A673 (cell line): ENCODE measurements around the gene RELT. TPM values are rescaled to one million over a fixed set of nuclear protein-coding genes. Genes with fewer than 3 reads are reported as not detected.

ENCODE experiments used
- BruUV-seq: library from RNA; stranded (reverse); fragments of 400-500 nt; replicated peaks from 2 replicates; lab custom pipeline; 2021; lab: Mats Ljungman, UMichigan
- CTCF ChIA-PET: fragments of 300-600 bp; sonication (Branson Sonifier 250); formaldehyde crosslinking; loops from one replicate; lab custom pipeline; 2022; ENCODE audit warnings: antibody characterized with exemption; lab: Charles Lee
- POLR2A ChIA-PET: fragments of 300-600 bp; sonication (Branson Sonifier 250); formaldehyde crosslinking; loops from one replicate; lab custom pipeline; 2022; ENCODE audit warnings: antibody characterized with exemption; ENCODE audit not compliant: low non-redundant PET; lab: Charles Lee
- DNase-seq: peaks from one replicate; pipeline ENCODE4 v3.0.0-alpha.2; 2015; ENCODE audit warnings: low spot score
- H3K27ac ChIP-seq: fragments of 200-600 bp; sonication (generic); 2 replicates; pipeline ENCODE4 v1.5.1; 2016; ENCODE audit warnings: mixed run types, low read depth, mild to moderate bottlenecking, mixed read lengths, antibody characterized with exemption, low read length; ENCODE audit not compliant: poor library complexity, severe bottlenecking
- H3K27me3 ChIP-seq: fragments of 200-600 bp; sonication (generic); replicated peaks from 2 replicates; pipeline ENCODE4 v1.6.1; 2017; ENCODE audit warnings: mixed run types, low read depth, mild to moderate bottlenecking, mixed read lengths, antibody characterized with exemption, low read length; ENCODE audit not compliant: insufficient read depth, poor library complexity
- H3K36me3 ChIP-seq: fragments of 200-600 bp; sonication (generic); 2 replicates; pipeline ENCODE4 v1.6.1; 2016; ENCODE audit warnings: mixed run types, mild to moderate bottlenecking, mixed read lengths, antibody characterized with exemption, low read length; ENCODE audit not compliant: insufficient read depth, poor library complexity, severe bottlenecking
- H3K4me1 ChIP-seq: fragments of 200-600 bp; sonication (generic); 2 replicates; pipeline ENCODE4 v1.6.1; 2017; ENCODE audit warnings: mixed run types, mild to moderate bottlenecking, mixed read lengths, antibody characterized with exemption, low read length; ENCODE audit not compliant: insufficient read depth, poor library complexity, severe bottlenecking
- H3K4me3 ChIP-seq: fragments of 200-600 bp; sonication (generic); 2 replicates; pipeline ENCODE4 v1.5.1; 2016; ENCODE audit warnings: low read depth, mixed run types, mild to moderate bottlenecking, mixed read lengths, low read length; ENCODE audit not compliant: poor library complexity, severe bottlenecking
- H3K9me3 ChIP-seq: fragments of 200-600 bp; sonication (generic); 2 replicates; pipeline ENCODE4 v1.6.1; 2016; ENCODE audit warnings: mixed run types, low read depth, mild to moderate bottlenecking, mixed read lengths, antibody characterized with exemption, low read length; ENCODE audit not compliant: poor library complexity, severe bottlenecking
- CTCF ChIP-seq: fragments of 300-800, 200-600 bp; sonication (generic); conservative IDR thresholded peaks from 2 replicates; pipeline ENCODE4 v1.5.1; 2017; ENCODE audit warnings: low read depth, mild to moderate bottlenecking, antibody characterized with exemption, low read length, moderate library complexity, mixed read lengths
- EZH2 ChIP-seq: fragments of 200-600 bp; sonication (generic); IDR thresholded peaks from 2 replicates; pipeline ENCODE4 v1.6.1; 2017; ENCODE audit warnings: borderline replicate concordance, low read depth, mild to moderate bottlenecking, mixed read lengths, antibody characterized with exemption, low read length; ENCODE audit not compliant: poor library complexity, severe bottlenecking
- intact Hi-C: fragments of 100-400 bp; cut with micrococcal nuclease; formaldehyde crosslinking; loops from one replicate; pipeline ENCODE4 v1.10.0; 2022; ENCODE audit not compliant: unreplicated experiment
- total RNA-seq: library from RNA; stranded (reverse); gene quantifications from 2 replicates; pipeline ENCODE4 v1.2.3, GENCODE V29; 2021

The RELT gene
- total RNA-seq, 1 experiment from 2014 or later, result 20.9 TPM

DNA sequence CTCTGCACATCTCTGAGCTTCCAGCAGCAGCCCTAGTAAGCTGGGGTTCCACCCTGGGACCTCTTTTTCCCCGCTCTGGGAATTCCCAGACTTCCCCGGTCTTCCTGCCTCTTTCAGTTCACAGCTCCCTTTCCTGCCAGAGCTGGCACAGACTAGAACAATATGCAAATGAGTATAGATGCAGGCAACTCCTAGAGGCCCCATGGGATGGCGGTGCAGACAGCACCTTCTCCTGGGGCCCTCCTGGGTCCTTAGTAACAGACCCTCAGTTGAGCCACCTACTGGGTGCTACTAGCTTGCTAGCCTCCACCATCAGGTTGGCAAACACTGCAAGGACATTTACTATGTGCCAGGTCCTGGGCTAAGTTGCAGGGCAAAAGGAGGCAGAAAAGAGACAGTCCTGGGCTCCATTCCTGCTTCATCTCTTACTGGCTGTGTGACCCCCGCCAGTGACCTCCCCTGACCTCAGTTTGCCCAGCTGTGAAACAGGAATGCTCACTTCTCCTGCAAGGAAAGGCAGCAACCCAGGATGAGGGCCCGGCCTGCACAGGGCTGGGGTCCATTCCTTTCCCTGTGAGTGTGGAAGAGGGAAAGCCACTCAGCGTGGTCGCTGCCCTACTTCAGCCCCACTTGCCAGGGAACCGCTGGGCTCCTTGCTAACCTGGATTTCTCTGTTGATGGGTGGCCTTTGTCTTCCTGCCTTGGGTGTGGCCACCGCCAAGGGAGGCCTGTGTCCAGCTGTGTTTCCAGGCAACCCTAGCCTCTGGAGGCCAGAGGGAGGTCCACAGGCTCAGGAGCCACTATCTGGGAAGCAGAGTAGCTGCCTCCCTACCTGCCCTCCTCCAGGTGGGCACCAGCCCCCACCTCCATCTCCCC, 7.3 kb downstream of the RELT start:
- no peaks in the 10 kb centered on the region for H3K27me3 ChIP-seq
- peaks cover 55% of the 10 kb centered on the region for H3K4me1 ChIP-seq
- ChIA-PET POLR2A (no interaction called here), CTCF (interaction anchor here (2.2 kb wide), 1 partner anchor 10 kb away, joined by 7 read pairs; no protein-coding TSS in a partner anchor)
- no peaks in the 10 kb centered on the region for H3K36me3 ChIP-seq
- peak overlapping the region; percentile 45 for H3K27ac ChIP-seq
- no peak overlapping the region for H3K4me3 ChIP-seq
- TF ChIP-seq EZH2 (no peak), CTCF (0 out of 2 replicates have a peak, but pooled peaks have one; percentile 16)
- H3K9me3 ChIP-seq, result no peaks in the 10 kb centered on the region
- DNase-seq, result peak; percentile 48
- intact Hi-C loops, result no loop called here
- BruUV-seq, result no TSS peak

- intact Hi-C loops, result no loop called here
- TF ChIP-seq CTCF (no peak), EZH2 (no peak)
- DNase-seq, result no peak
- Histone ChIP-seq H3K4me3 (no peak overlapping the region), H3K36me3 (no peaks in the 10 kb centered on the region), H3K9me3 (no peaks in the 10 kb centered on the region), H3K27ac (peak overlapping the region; percentile 45), H3K27me3 (no peaks in the 10 kb centered on the region), H3K4me1 (peaks cover 58% of the 10 kb centered on the region)
- CTCF ChIA-PET, result interaction anchor here (2.2 kb wide), 1 partner anchor 9 kb away, joined by 7 read pairs; no protein-coding TSS in a partner anchor
- POLR2A ChIA-PET, result no interaction called here
- no TSS peak for BruUV-seq
Observed at GRCh38 chr11:73384125-73384441, 7.9 kb downstream of the RELT start.

DNA sequence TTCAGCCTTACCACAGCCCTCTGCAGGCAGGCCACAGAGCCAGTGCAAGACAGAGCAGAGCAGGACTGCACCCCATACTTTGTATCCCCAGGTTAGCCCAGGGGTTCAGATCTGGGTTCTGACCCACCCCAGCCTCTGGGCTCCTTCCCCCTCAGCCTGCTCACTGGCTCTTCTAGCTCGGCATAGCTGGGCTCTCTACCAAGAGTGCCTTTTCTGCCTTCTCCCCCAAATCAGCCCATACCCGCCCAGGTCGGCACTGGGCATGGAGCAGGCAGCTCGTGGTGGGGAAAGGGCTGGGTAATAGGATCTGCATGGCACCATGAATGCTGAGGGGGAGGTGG, 8.3 kb downstream of the RELT start:
- H3K9me3 ChIP-seq, result no peaks in the 10 kb centered on the region
- peaks cover 63% of the 10 kb centered on the region for H3K4me1 ChIP-seq
- intact Hi-C loops, result no loop called here
- H3K27me3 ChIP-seq, result no peaks in the 10 kb centered on the region
- no TSS peak for BruUV-seq
- peak overlapping the region; percentile 45 for H3K27ac ChIP-seq
- no peaks in the 10 kb centered on the region for H3K36me3 ChIP-seq
- ChIA-PET POLR2A (no interaction called here), CTCF (interaction anchor here (0.8 kb wide), 1 partner anchor 9 kb away, joined by 3 read pairs; no protein-coding TSS in a partner anchor)
- DNase-seq, result no peak
- TF ChIP-seq EZH2, result no peak
- no peak for TF ChIP-seq CTCF
- H3K4me3 ChIP-seq, result no peak overlapping the region
